Muscle layer of colon (tissue), 2 donors: ENCODE data around the gene KLF4.

ENCODE experiments used
- H3K27ac ChIP-seq: one replicate; pipeline ENCODE4 v1.7.0; 2013; ENCODE audit warnings: low read depth, mild to moderate bottlenecking, low read length, moderate library complexity
- H3K27me3 ChIP-seq, 2 donors: one replicate each; pipeline ENCODE4 v1.7.0; 2013; ENCODE audit warnings: low read length in 2 of 2, mild to moderate bottlenecking in 2 of 2; ENCODE audit not compliant: insufficient read depth in 2 of 2, control insufficient read depth in 1 of 2
- H3K36me3 ChIP-seq: one replicate; pipeline ENCODE4 v1.7.0; 2013; ENCODE audit warnings: mild to moderate bottlenecking, low read length; ENCODE audit not compliant: insufficient read depth
- H3K4me1 ChIP-seq: one replicate; pipeline ENCODE4 v1.7.0; 2013; ENCODE audit warnings: mild to moderate bottlenecking, low read length; ENCODE audit not compliant: insufficient read depth
- H3K4me3 ChIP-seq, 2 donors: one replicate each; pipeline ENCODE4 v1.7.0; 2013; ENCODE audit warnings: low read length in 2 of 2, low read depth in 1 of 2, mild to moderate bottlenecking in 1 of 2, moderate library complexity in 1 of 2
- H3K9ac ChIP-seq: one replicate; pipeline ENCODE4 v1.7.0; 2013; ENCODE audit warnings: low read length
- H3K9me3 ChIP-seq: one replicate; pipeline ENCODE4 v1.7.0; 2013; ENCODE audit warnings: mild to moderate bottlenecking, low read length
- donor health status: abdominal sarcoma.
- donor health status: Adenocarcinoma of cecum.

Gene KLF4

GRCh38 chr9:107439991-107440456 lies 49.5 kb downstream of the KLF4 start:
- Histone ChIP-seq H3K9me3 (no peaks in the 10 kb centered on the region), H3K4me1 (no peaks in the 10 kb centered on the region), H3K9ac (no peak overlapping the region), H3K4me3 (no peak overlapping the region), H3K27ac (no peak overlapping the region), H3K27me3 (no peaks in the 10 kb centered on the region), H3K36me3 (no peaks in the 10 kb centered on the region)

- no peaks in the 10 kb centered on the region for H3K27me3 ChIP-seq
- no peak overlapping the region for H3K4me3 ChIP-seq
- no peaks in the 10 kb centered on the region for H3K4me1 ChIP-seq
- H3K9ac ChIP-seq, result no peak overlapping the region
- no peaks in the 10 kb centered on the region for H3K9me3 ChIP-seq
- no peaks in the 10 kb centered on the region for H3K36me3 ChIP-seq
- H3K27ac ChIP-seq, result no peak overlapping the region
Measured at GRCh38 chr9:107438211-107439031, 51.1 kb downstream of the KLF4 start.

GRCh38 chr9:107437716-107438115 lies 51.9 kb downstream of the KLF4 start:
- H3K27me3 ChIP-seq, result no peaks in the 10 kb centered on the region
- H3K9me3 ChIP-seq, result no peaks in the 10 kb centered on the region
- no peak overlapping the region for H3K27ac ChIP-seq
- no peaks in the 10 kb centered on the region for H3K36me3 ChIP-seq
- H3K9ac ChIP-seq, result no peak overlapping the region
- no peak overlapping the region for H3K4me3 ChIP-seq
- no peaks in the 10 kb centered on the region for H3K4me1 ChIP-seq

GRCh38 chr9:107435415-107435814 lies 54.2 kb downstream of the KLF4 start:
- Histone ChIP-seq H3K27ac (no peak overlapping the region), H3K4me3 (no peak overlapping the region), H3K9me3 (no peaks in the 10 kb centered on the region), H3K36me3 (no peaks in the 10 kb centered on the region), H3K4me1 (no peaks in the 10 kb centered on the region), H3K9ac (no peak overlapping the region), H3K27me3 (no peaks in the 10 kb centered on the region)
